Measurements from ENCODE around the gene YIF1A. TPM values are rescaled to one million over a fixed set of nuclear protein-coding genes. Genes with fewer than 3 reads are reported as not detected.

YIF1A gene
- polyA plus RNA-seq, 1 of the 3 experiments (the other 2 are of a cell fraction), result 123 TPM

- H3F3A ChIP-seq (replicated peaks; ENCODE audit: insufficient read depth), result peaks cover 17% of the 10 kb centered on the region
- no peak for TF ChIP-seq EP300 (IDR thresholded peaks at IDR 0.05; ENCODE audit: borderline replicate concordance in 1 of 2, low read depth in 1 of 2, low read length in 1 of 2)
- no peak for TF ChIP-seq SMC3 (IDR thresholded peaks at IDR 0.05; ENCODE audit: low read depth, low read length)
- TF ChIP-seq TCF12 (IDR thresholded peaks at IDR 0.05), result no peak
- no peak for TF ChIP-seq MXI1 (IDR thresholded peaks at IDR 0.05; ENCODE audit: low read depth, low read length)
- no peak for TF ChIP-seq USF2 (IDR thresholded peaks at IDR 0.05; ENCODE audit: borderline replicate concordance, low read depth, low read length)
- no peak for TF ChIP-seq MAX (IDR thresholded peaks at IDR 0.05; ENCODE audit: low read depth)
- no peak for TF ChIP-seq EZH2phosphoT487 (IDR thresholded peaks at IDR 0.05; ENCODE audit: borderline replicate concordance, low read depth)
- TF ChIP-seq POLR2AphosphoS5 (IDR thresholded peaks at IDR 0.05; ENCODE audit: low read depth, low read length), result no peak
- TF ChIP-seq FOXJ3 (CRISPR knock-in tag; IDR thresholded peaks at IDR 0.05), result no peak
- TF ChIP-seq NRF1 (IDR thresholded peaks at IDR 0.05; ENCODE audit: low read depth, low read length), result no peak
- CTCF ChIA-PET, result interaction anchor here (0.9 kb wide), 1 partner anchor 9 kb away, joined by 3 read pairs; no protein-coding TSS in a partner anchor
- H3K36me3 ChIP-seq (replicated peaks in 1 of 2; ENCODE audit: control insufficient read depth in 1 of 2, insufficient read depth in 2 of 2, low read length in 1 of 2), result peaks cover 26 to 45% of the 10 kb centered on the region in 2 experiments
- POLR2A ChIA-PET, result no interaction called here
- no peaks in the 10 kb centered on the region for H3K27me3 ChIP-seq (ENCODE audit: insufficient read depth)
- H3K4me3 ChIP-seq (ENCODE audit: low read depth in 2 of 2, low read length in 1 of 2), result no peak overlapping the region
- DNase-seq, result no peak
- no peak overlapping the region for H3K4me2 ChIP-seq
- H3K4me1 ChIP-seq (ENCODE audit: control insufficient read depth in 1 of 2, insufficient read depth in 2 of 2, low read depth in 1 of 2, low read length in 1 of 2), result peaks cover 11 to 12% of the 10 kb centered on the region in 2 experiments; a peak in 2 of 4 replicates
- WGBS (ENCODE audit: low lambda C conversion rate), result 57% methylated on average over 1 of the region's 1 CpG
- H3K9me2 ChIP-seq, result no peaks in the 10 kb centered on the region
- H3K9ac ChIP-seq, result no peak overlapping the region
- no peak overlapping the region for H3K27ac ChIP-seq (ENCODE audit: low read depth in 2 of 2, low read length in 1 of 2)
- H3K79me2 ChIP-seq (ENCODE audit: insufficient read depth), result peaks cover 29% of the 10 kb centered on the region
- H4K20me1 ChIP-seq (ENCODE audit: insufficient read depth), result no peaks in the 10 kb centered on the region; the same call in none of the 2 replicates
- no peaks in the 10 kb centered on the region for H3K9me3 ChIP-seq
- H2AFZ ChIP-seq (ENCODE audit: low read depth), result no peak overlapping the region
Observed at GRCh38 chr11:66274219-66274618, 14.7 kb downstream of the YIF1A start.

GRCh38 chr11:66272596-66272995 lies 16.3 kb downstream of the YIF1A start:
- Histone ChIP-seq H3K27ac (ENCODE audit: low read depth in 2 of 2, low read length in 1 of 2) (no peak overlapping the region), H3K4me1 (ENCODE audit: control insufficient read depth in 1 of 2, insufficient read depth in 2 of 2, low read depth in 1 of 2, low read length in 1 of 2) (peaks cover 7 to 11% of the 10 kb centered on the region in 2 experiments; a peak in 2 of 4 replicates), H3K9me2 (no peaks in the 10 kb centered on the region), H3K27me3 (ENCODE audit: insufficient read depth) (no peaks in the 10 kb centered on the region), H3F3A (replicated peaks; ENCODE audit: insufficient read depth) (peaks cover 20% of the 10 kb centered on the region), H2AFZ (ENCODE audit: low read depth) (no peak overlapping the region), H3K9me3 (no peaks in the 10 kb centered on the region), H3K9ac (no peak overlapping the region), H3K4me3 (ENCODE audit: low read depth in 2 of 2, low read length in 1 of 2) (no peak overlapping the region), H3K4me2 (no peak overlapping the region), H3K36me3 (replicated peaks in 1 of 2; ENCODE audit: control insufficient read depth in 1 of 2, insufficient read depth in 2 of 2, low read length in 1 of 2) (peaks cover 26 to 45% of the 10 kb centered on the region in 2 experiments), H3K79me2 (ENCODE audit: insufficient read depth) (peaks cover 34% of the 10 kb centered on the region), H4K20me1 (ENCODE audit: insufficient read depth) (no peaks in the 10 kb centered on the region; the same call in none of the 2 replicates)
- ChIA-PET POLR2A (no interaction called here), CTCF (interaction anchor here (1.0 to 9.4 kb wide), 2 partner anchors 8 to 14 kb away, joined by 5 to 111 read pairs; partner anchors contain the start of gene CNIH2)
- no peak for DNase-seq
- 100% methylated on average over 1 of the region's 2 CpGs for WGBS (ENCODE audit: low lambda C conversion rate)
- TF ChIP-seq GATA2 (CRISPR knock-in tag; IDR thresholded peaks at IDR 0.05), result no peak
- TF ChIP-seq FOSL2 (IDR thresholded peaks at IDR 0.05; ENCODE audit: borderline replicate concordance, low read depth), result no peak
- TF ChIP-seq PBX3 (IDR thresholded peaks at IDR 0.05), result no peak
- no peak for TF ChIP-seq TAF1 (IDR thresholded peaks at IDR 0.05; ENCODE audit: borderline replicate concordance, low read depth, low read length)
- TF ChIP-seq JUND (IDR thresholded peaks at IDR 0.05), result no peak
- no peak for TF ChIP-seq NRF1 (IDR thresholded peaks at IDR 0.05; ENCODE audit: low read depth, low read length)
- TF ChIP-seq FOXM1 (IDR thresholded peaks at IDR 0.05; ENCODE audit: low read depth), result no peak
- no peak for TF ChIP-seq MAX (IDR thresholded peaks at IDR 0.05; ENCODE audit: low read depth)
- no peak for TF ChIP-seq TEAD4 (IDR thresholded peaks at IDR 0.05; ENCODE audit: borderline replicate concordance, insufficient read depth)
- no peak for TF ChIP-seq SIN3A (IDR thresholded peaks at IDR 0.05; ENCODE audit: borderline replicate concordance, low read depth, low read length)
- no peak for TF ChIP-seq ZBTB33 (IDR thresholded peaks at IDR 0.05; ENCODE audit: borderline replicate concordance, low read depth)
- TF ChIP-seq RCOR1 (IDR thresholded peaks at IDR 0.05; ENCODE audit: low read length), result no peak
- no peak for TF ChIP-seq MEF2A (IDR thresholded peaks at IDR 0.05; ENCODE audit: borderline replicate concordance, low read depth)
- TF ChIP-seq MXI1 (IDR thresholded peaks at IDR 0.05; ENCODE audit: low read depth, low read length), result no peak
- no peak for TF ChIP-seq POLR2AphosphoS5 (IDR thresholded peaks at IDR 0.05; ENCODE audit: low read depth, low read length)
- TF ChIP-seq SMC3 (IDR thresholded peaks at IDR 0.05; ENCODE audit: low read depth, low read length), result no peak
- no peak for TF ChIP-seq CTCF (IDR thresholded peaks at IDR 0.05)

Data from SK-N-SH (cell line).